Calu3 (cell line): ENCODE measurements around the gene PIK3R2. TPM values are rescaled to one million over a fixed set of nuclear protein-coding genes. Genes with fewer than 3 reads are reported as not detected.
A peak's percentile ranks its signal among the peaks of the same experiment; 100 is the strongest.

Source experiments
- BruUV-seq: library from RNA; stranded (reverse); fragments of 400-500 nt; replicated peaks from 2 replicates; lab custom pipeline; 2021; lab: Mats Ljungman, UMichigan
- CTCF ChIA-PET: fragments of 300-600 bp; sonication (Branson Sonifier 250); formaldehyde crosslinking; loops from one replicate; lab custom pipeline; 2022; ENCODE audit warnings: antibody characterized with exemption; lab: Charles Lee
- DNase-seq: peaks from one replicate; pipeline ENCODE4 v3.0.0; 2022
- H3K27ac Mint-ChIP-seq: one replicate; pipeline ENCODE4 v1.8.0; 2022; ENCODE audit warnings: mixed read lengths; ENCODE audit not compliant: unreplicated experiment
- H3K27me3 Mint-ChIP-seq: one replicate; pipeline ENCODE4 v1.8.0; 2022; ENCODE audit warnings: mixed read lengths; ENCODE audit not compliant: unreplicated experiment
- H3K36me3 Mint-ChIP-seq: one replicate; pipeline ENCODE4 v1.8.0; 2022; ENCODE audit warnings: mild to moderate bottlenecking, moderate library complexity, mixed read lengths; ENCODE audit not compliant: insufficient read depth, unreplicated experiment
- H3K4me1 Mint-ChIP-seq: one replicate; pipeline ENCODE4 v1.8.0; 2022; ENCODE audit warnings: mild to moderate bottlenecking, low read depth, mixed read lengths; ENCODE audit not compliant: unreplicated experiment
- H3K4me3 Mint-ChIP-seq: one replicate; pipeline ENCODE4 v1.8.0; 2022; ENCODE audit warnings: mild to moderate bottlenecking, low read depth, moderate library complexity, mixed read lengths; ENCODE audit not compliant: unreplicated experiment
- H3K9me3 Mint-ChIP-seq: one replicate; pipeline ENCODE4 v1.8.0; 2022; ENCODE audit warnings: low read depth, mixed read lengths; ENCODE audit not compliant: unreplicated experiment
- CTCF ChIP-seq: fragments of 200-600 bp; IDR thresholded peaks from one replicate; pipeline ENCODE4 v1.8.0; 2022; ENCODE audit warnings: antibody characterized with exemption; ENCODE audit not compliant: unreplicated experiment
- intact Hi-C: fragments of 100-400 bp; cut with micrococcal nuclease; formaldehyde crosslinking; loops from one replicate; pipeline ENCODE4 v1.10.0; 2022; ENCODE audit not compliant: unreplicated experiment
- total RNA-seq: library from RNA; stranded (reverse); gene quantifications from 2 replicates; pipeline ENCODE4 v1.2.3, GENCODE V29; 2022

Gene PIK3R2
- total RNA-seq, 1 experiment from 2014 or later: 23.2 TPM

DNA sequence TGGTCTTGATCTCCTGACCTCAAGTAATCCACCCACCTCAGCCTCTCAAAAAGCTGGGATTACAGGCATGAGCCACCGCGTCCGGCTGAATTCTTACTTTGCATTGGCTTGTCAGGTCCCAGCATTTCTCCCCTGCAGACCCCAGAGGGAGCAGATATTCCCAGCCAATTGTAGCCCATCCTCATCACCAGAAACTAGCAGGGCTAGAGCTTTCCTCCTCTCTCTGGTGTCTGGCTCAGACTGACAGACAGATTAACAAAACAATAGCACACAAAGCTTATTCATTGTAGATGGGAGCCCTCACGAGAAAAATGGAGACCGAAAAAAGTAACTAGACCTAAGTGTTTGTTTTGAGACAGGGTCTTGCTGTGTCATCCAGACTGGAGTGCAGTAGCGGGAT, 32.6 kb downstream of the PIK3R2 start:
- no peak overlapping the region for H3K4me3 Mint-ChIP-seq
- no peak for TF ChIP-seq CTCF
- no peak overlapping the region for H3K27ac Mint-ChIP-seq
- no TSS peak for BruUV-seq
- no peaks in the 10 kb centered on the region for H3K36me3 Mint-ChIP-seq
- H3K4me1 Mint-ChIP-seq: no peaks in the 10 kb centered on the region
- intact Hi-C loops: no loop called here
- no peaks in the 10 kb centered on the region for H3K9me3 Mint-ChIP-seq
- no peaks in the 10 kb centered on the region for H3K27me3 Mint-ChIP-seq
- no peak for DNase-seq
- CTCF ChIA-PET: interaction anchor here (1.5 kb wide), 1 partner anchor 66 kb away, joined by 5 read pairs; no protein-coding TSS in a partner anchor

DNA sequence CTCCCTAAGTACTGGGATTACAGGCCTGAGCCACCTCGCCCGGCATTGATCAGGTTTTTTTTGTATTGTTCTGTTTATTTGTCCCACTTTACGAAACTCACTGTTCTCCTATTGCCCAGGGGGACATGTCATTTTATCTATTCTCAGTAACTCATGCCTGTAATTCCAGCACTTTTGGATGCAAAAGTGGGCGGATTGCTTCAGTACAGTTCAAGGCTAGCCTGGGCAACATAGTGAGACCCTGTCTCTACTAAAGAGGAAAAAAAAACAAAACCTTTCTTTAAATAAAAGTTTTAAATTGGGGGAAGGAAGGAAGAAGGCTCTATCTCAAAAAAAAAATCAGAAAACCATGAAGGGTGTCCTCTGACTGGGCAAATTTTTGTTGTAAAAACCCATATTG, 37.3 kb downstream of the PIK3R2 start:
- BruUV-seq: no TSS peak
- DNase-seq: no peak
- H3K27ac Mint-ChIP-seq: no peak overlapping the region

GRCh38 chr19:18191640-18192062, 38.7 kb downstream of the PIK3R2 start:
- no peak overlapping the region for H3K27ac Mint-ChIP-seq
- BruUV-seq: no TSS peak
- H3K4me1 Mint-ChIP-seq: peaks cover 8% of the 10 kb centered on the region
- no peaks in the 10 kb centered on the region for H3K9me3 Mint-ChIP-seq
- CTCF ChIA-PET: interaction anchor here (0.6 to 2.1 kb wide), 5 partner anchors 12 to 244 kb away, joined by 4 to 15 read pairs (median 5); partner anchors contain the start of gene RAB3A
- H3K36me3 Mint-ChIP-seq: peaks cover 23% of the 10 kb centered on the region
- peak overlapping the region; percentile 72 for H3K4me3 Mint-ChIP-seq
- no peak for TF ChIP-seq CTCF
- intact Hi-C loops: no loop called here
- H3K27me3 Mint-ChIP-seq: no peaks in the 10 kb centered on the region
- no peak for DNase-seq

More for the DNA sequence above, 37.3 kb downstream of the PIK3R2 start:
- intact Hi-C loops: no loop called here
- Mint-ChIP-seq H3K4me1 (peaks cover 8% of the 10 kb centered on the region), H3K27me3 (no peaks in the 10 kb centered on the region), H3K36me3 (peaks cover 23% of the 10 kb centered on the region), H3K9me3 (no peaks in the 10 kb centered on the region), H3K4me3 (no peak overlapping the region)
- CTCF ChIA-PET: no interaction called here
- TF ChIP-seq CTCF: no peak

DNA sequence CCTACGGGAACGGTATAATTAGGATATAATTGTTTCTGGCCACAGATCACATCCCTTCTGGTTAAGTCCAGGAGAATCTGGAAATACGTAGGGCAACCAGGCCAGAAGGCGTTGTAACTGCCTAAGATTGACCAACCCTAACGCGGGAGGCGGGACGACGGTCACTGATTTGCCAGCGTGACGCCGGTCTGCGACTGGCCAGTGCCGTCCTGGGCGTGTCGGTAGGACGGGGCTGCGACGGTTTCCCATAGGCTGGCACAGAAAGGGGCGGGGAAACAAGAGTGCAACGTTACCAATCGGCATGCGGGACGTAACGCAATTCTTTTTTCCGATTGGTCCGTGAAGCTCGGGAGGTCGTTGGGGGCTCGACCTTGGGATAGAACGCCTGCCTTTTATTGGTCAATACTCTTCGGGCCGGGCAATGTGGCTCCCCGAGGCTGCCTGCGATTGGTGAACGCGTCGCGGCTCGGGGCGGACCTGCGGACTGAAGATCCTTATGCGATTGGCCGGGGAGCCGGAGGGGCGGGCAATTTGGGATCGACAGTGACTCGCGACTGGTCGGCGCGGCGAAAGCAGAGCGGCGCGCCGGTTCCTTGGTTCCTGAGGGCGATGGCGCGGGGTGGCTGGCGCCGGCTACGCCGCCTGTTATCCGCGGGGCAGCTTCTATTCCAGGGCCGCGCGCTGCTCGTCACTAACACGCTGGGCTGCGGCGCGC, 39.9 kb downstream of the PIK3R2 start, which contains the start of gene MPV17L2:
Gene MPV17L2 (plus strand): TSS at position 546 of the 715 bp plus-strand sequence. CDS start 64 bp downstream, at position 610.
- H3K4me3 Mint-ChIP-seq: peak within 1 kb of the TSS; percentile 72
- H3K36me3 Mint-ChIP-seq: peaks cover 23% of the 10 kb centered on the region
- no peaks in the 10 kb centered on the region for H3K27me3 Mint-ChIP-seq
- H3K4me1 Mint-ChIP-seq: peaks cover 8% of the 10 kb centered on the region
- no peak for TF ChIP-seq CTCF
- BruUV-seq: no TSS peak
- CTCF ChIA-PET: interaction anchor here (0.6 to 2.1 kb wide), 10 partner anchors 11 to 148 kb away, joined by 3 to 15 read pairs (median 4); partner anchors contain the start of genes JUND and RAB3A
- peak within 1 kb of the TSS; percentile 92 for H3K27ac Mint-ChIP-seq
- peak; percentile 96 for DNase-seq
- H3K9me3 Mint-ChIP-seq: no peaks in the 10 kb centered on the region
- intact Hi-C loops: no loop called here
